GM12878 (cell line): ENCODE data around the gene ADAMTSL4. TPM values are rescaled to one million over a fixed set of nuclear protein-coding genes. Genes with fewer than 3 reads are reported as not detected.

Experiments used
- BHLHE40 ChIP-seq, 2 experiments: fragments of 450-650 bp in 1 of 2; IDR thresholded peaks; 2 replicates each; pipeline ENCODE4 v1.6.1; 2011 to 2017; ENCODE audit warnings: low read depth in 2 of 2, borderline replicate concordance in 1 of 2, improper control_type of control experiment in 1 of 2, low read length in 1 of 2, mild to moderate bottlenecking in 1 of 2
- CBFB ChIP-seq: IDR thresholded peaks from 2 replicates; pipeline ENCODE4 v1.6.1; 2016; ENCODE audit warnings: antibody characterized with exemption, low read depth
- HDAC6 ChIP-seq: fragments of 200-600 bp; sonication (generic); IDR thresholded peaks from one replicate; pipeline ENCODE4 v1.8.0; 2017; ENCODE audit warnings: antibody characterized with exemption; ENCODE audit not compliant: unreplicated experiment
- KLF5 ChIP-seq: fragments of 450-650 bp; IDR thresholded peaks from 2 replicates; pipeline ENCODE4 v1.6.1; 2014; ENCODE audit warnings: mild to moderate bottlenecking; ENCODE audit not compliant: partially characterized antibody
- MXI1 ChIP-seq: fragments of 150-350 bp; IDR thresholded peaks from 2 replicates; pipeline ENCODE4 v1.6.1; 2011; ENCODE audit warnings: low read depth, mild to moderate bottlenecking, inconsistent platforms, low read length, improper control_type of control experiment
- PML ChIP-seq: IDR thresholded peaks from 2 replicates; pipeline ENCODE4 v1.6.1; 2012; ENCODE audit warnings: low read length, inconsistent platforms
- RAD51 ChIP-seq: fragments of 450-650 bp; IDR thresholded peaks from 2 replicates; pipeline ENCODE4 v1.6.1; 2016; ENCODE audit warnings: moderate library complexity, mild to moderate bottlenecking, inconsistent platforms
- SMAD5 ChIP-seq: IDR thresholded peaks from 2 replicates; pipeline ENCODE4 v1.6.1; 2016; ENCODE audit warnings: antibody characterized with exemption, low read depth
- SP1 ChIP-seq: IDR thresholded peaks from one replicate; pipeline ENCODE4 v1.6.1; 2011; ENCODE audit warnings: low read depth, low read length
- SUPT20H ChIP-seq: IDR thresholded peaks from 2 replicates; pipeline ENCODE4 v1.6.1; 2011; ENCODE audit warnings: low read depth, mild to moderate bottlenecking, low read length, moderate library complexity, borderline replicate concordance; ENCODE audit not compliant: control insufficient read depth
- ZZZ3 ChIP-seq: IDR thresholded peaks from 2 replicates; pipeline ENCODE4 v1.6.1; 2011; ENCODE audit warnings: low read depth; ENCODE audit not compliant: control insufficient read depth, insufficient read length
- polyA plus RNA-seq, 11 experiments: library from polyadenylated mRNA; depleted of rRNA in 4 of 11; unstranded in 6 of 11; stranded (reverse) in 5 of 11; fragments of >200 nt; fragmentation: Nextera tagmentation in 4 of 11; fragmentation: Illumina TruSeq in 1 of 11; extraction: Ambion mirVana in 4 of 11; extraction: Trizol in 1 of 11; gene quantifications; 1 replicate in 1 of 11; 2 replicates in 10 of 11; pipeline versions ENCODE4 v1.2.1 to v1.2.3, GENCODE V29; 2011 to 2016; ENCODE audit warnings: inconsistent platforms in 2 of 11, missing spikeins in 2 of 11, low read depth in 1 of 11
- total RNA-seq, 4 experiments: library from RNA; depleted of rRNA in 3 of 4; stranded (reverse); fragments of >200 nt in 3 of 4; fragmentation: Illumina TruSeq in 1 of 4; extraction: Trizol in 1 of 4; gene quantifications; 2 replicates each; pipeline versions ENCODE4 v1.2.1 to v1.2.3, GENCODE V29; 2013 to 2021
- TF ChIP-seq, protein P1 (sequence below): fragments of 450-650 bp; IDR thresholded peaks from 2 replicates; pipeline ENCODE4 v1.6.1; 2017; ENCODE audit warnings: mild to moderate bottlenecking, moderate library complexity
- TF ChIP-seq, protein P2 (sequence below): IDR thresholded peaks from 2 replicates; pipeline ENCODE4 v1.6.1; 2012; ENCODE audit warnings: mild to moderate bottlenecking, low read depth, low read length
- TF ChIP-seq, protein P3 (sequence below): fragments of 150-350 bp; IDR thresholded peaks from 2 replicates; pipeline ENCODE4 v1.6.1; 2016; ENCODE audit warnings: low read depth, low read length
- TF ChIP-seq, protein P4 (sequence below): IDR thresholded peaks from 2 replicates; pipeline ENCODE4 v1.6.1; 2011; ENCODE audit warnings: low read depth, mild to moderate bottlenecking, low read length, moderate library complexity, borderline replicate concordance; ENCODE audit errors: extremely low read depth

The ADAMTSL4 gene
- total and polyA plus RNA-seq, 10 of the 15 experiments (the other 5 are each of a cell fraction or from before 2014, with no cell fraction given): 0.04 to 0.15 (median 0.05) TPM; not detected in 5

DNA sequence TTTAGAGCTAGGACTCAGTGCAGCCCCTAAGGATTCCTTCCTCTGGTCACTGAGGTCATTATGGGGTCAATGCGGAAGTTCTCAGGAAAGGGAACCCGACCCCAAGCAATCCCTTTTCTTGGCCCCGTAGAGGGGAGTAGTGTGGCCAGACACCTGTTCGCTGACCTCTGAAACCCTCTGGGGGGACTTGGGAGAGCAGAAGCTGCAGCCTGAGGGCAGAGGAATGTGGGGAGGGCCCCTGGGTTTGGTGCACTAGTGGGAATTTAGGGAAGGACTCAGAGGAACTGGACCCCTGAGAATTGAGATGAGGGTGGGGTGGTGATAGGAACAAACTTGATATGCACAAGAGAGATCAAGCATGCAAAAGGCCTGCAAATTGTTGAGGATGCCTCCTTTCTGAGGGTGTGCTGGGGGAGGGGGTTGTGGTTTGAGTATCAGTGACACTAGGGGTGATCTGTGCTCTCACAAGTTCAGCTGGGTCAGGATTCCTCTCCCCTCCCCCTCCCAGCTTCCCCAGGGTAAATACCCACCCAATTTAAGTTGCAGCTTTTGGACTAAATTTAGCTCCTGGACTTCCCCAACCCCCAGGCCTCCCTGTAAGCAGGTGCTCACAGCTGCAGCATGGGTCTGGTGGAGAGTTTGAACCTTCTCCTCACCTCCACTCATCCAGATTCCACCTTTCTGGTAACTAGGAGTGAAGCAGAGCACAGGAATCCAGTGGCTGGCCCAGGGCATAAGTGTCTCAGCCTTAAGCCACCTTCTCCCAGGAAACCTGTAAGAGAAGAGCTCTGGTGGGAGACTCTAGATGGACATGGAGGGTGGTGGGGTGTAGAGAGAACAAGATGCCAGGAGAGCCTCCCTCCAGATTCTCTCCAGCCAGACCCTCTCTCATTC, 13.5 kb downstream of the ADAMTSL4 start (continued):
- TF ChIP-seq ZZZ3: no peak
- TF ChIP-seq, protein P1, sequence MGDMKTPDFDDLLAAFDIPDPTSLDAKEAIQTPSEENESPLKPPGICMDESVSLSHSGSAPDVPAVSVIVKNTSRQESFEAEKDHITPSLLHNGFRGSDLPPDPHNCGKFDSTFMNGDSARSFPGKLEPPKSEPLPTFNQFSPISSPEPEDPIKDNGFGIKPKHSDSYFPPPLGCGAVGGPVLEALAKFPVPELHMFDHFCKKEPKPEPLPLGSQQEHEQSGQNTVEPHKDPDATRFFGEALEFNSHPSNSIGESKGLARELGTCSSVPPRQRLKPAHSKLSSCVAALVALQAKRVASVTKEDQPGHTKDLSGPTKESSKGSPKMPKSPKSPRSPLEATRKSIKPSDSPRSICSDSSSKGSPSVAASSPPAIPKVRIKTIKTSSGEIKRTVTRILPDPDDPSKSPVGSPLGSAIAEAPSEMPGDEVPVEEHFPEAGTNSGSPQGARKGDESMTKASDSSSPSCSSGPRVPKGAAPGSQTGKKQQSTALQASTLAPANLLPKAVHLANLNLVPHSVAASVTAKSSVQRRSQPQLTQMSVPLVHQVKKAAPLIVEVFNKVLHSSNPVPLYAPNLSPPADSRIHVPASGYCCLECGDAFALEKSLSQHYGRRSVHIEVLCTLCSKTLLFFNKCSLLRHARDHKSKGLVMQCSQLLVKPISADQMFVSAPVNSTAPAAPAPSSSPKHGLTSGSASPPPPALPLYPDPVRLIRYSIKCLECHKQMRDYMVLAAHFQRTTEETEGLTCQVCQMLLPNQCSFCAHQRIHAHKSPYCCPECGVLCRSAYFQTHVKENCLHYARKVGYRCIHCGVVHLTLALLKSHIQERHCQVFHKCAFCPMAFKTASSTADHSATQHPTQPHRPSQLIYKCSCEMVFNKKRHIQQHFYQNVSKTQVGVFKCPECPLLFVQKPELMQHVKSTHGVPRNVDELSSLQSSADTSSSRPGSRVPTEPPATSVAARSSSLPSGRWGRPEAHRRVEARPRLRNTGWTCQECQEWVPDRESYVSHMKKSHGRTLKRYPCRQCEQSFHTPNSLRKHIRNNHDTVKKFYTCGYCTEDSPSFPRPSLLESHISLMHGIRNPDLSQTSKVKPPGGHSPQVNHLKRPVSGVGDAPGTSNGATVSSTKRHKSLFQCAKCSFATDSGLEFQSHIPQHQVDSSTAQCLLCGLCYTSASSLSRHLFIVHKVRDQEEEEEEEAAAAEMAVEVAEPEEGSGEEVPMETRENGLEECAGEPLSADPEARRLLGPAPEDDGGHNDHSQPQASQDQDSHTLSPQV: 0 out of 2 replicates have a peak, but pooled peaks have one; percentile 67
- TF ChIP-seq BHLHE40 (IDR thresholded peaks at IDR 0.05; ENCODE audit: borderline replicate concordance in 1 of 2, low read depth in 2 of 2, low read length in 1 of 2): peak; percentile 88 to 92
- TF ChIP-seq, protein P2, sequence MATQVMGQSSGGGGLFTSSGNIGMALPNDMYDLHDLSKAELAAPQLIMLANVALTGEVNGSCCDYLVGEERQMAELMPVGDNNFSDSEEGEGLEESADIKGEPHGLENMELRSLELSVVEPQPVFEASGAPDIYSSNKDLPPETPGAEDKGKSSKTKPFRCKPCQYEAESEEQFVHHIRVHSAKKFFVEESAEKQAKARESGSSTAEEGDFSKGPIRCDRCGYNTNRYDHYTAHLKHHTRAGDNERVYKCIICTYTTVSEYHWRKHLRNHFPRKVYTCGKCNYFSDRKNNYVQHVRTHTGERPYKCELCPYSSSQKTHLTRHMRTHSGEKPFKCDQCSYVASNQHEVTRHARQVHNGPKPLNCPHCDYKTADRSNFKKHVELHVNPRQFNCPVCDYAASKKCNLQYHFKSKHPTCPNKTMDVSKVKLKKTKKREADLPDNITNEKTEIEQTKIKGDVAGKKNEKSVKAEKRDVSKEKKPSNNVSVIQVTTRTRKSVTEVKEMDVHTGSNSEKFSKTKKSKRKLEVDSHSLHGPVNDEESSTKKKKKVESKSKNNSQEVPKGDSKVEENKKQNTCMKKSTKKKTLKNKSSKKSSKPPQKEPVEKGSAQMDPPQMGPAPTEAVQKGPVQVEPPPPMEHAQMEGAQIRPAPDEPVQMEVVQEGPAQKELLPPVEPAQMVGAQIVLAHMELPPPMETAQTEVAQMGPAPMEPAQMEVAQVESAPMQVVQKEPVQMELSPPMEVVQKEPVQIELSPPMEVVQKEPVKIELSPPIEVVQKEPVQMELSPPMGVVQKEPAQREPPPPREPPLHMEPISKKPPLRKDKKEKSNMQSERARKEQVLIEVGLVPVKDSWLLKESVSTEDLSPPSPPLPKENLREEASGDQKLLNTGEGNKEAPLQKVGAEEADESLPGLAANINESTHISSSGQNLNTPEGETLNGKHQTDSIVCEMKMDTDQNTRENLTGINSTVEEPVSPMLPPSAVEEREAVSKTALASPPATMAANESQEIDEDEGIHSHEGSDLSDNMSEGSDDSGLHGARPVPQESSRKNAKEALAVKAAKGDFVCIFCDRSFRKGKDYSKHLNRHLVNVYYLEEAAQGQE: peak; percentile 53; the same call in 1 of the 2 replicates
- TF ChIP-seq, protein P3, sequence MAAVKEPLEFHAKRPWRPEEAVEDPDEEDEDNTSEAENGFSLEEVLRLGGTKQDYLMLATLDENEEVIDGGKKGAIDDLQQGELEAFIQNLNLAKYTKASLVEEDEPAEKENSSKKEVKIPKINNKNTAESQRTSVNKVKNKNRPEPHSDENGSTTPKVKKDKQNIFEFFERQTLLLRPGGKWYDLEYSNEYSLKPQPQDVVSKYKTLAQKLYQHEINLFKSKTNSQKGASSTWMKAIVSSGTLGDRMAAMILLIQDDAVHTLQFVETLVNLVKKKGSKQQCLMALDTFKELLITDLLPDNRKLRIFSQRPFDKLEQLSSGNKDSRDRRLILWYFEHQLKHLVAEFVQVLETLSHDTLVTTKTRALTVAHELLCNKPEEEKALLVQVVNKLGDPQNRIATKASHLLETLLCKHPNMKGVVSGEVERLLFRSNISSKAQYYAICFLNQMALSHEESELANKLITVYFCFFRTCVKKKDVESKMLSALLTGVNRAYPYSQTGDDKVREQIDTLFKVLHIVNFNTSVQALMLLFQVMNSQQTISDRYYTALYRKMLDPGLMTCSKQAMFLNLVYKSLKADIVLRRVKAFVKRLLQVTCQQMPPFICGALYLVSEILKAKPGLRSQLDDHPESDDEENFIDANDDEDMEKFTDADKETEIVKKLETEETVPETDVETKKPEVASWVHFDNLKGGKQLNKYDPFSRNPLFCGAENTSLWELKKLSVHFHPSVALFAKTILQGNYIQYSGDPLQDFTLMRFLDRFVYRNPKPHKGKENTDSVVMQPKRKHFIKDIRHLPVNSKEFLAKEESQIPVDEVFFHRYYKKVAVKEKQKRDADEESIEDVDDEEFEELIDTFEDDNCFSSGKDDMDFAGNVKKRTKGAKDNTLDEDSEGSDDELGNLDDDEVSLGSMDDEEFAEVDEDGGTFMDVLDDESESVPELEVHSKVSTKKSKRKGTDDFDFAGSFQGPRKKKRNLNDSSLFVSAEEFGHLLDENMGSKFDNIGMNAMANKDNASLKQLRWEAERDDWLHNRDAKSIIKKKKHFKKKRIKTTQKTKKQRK: no peak
- no peak for TF ChIP-seq HDAC6
- no peak for TF ChIP-seq PML
- TF ChIP-seq SUPT20H: no peak
- TF ChIP-seq RAD51: 0 out of 2 replicates have a peak, but pooled peaks have one; percentile 10
- no peak for TF ChIP-seq KLF5
- peak; percentile 83 for TF ChIP-seq MXI1
- TF ChIP-seq, protein P4, sequence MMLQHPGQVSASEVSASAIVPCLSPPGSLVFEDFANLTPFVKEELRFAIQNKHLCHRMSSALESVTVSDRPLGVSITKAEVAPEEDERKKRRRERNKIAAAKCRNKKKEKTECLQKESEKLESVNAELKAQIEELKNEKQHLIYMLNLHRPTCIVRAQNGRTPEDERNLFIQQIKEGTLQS: no peak
- TF ChIP-seq SP1: peak; percentile 94
- TF ChIP-seq CBFB: peak; percentile 85
- TF ChIP-seq SMAD5: no peak
